Uterine smooth muscle cell (primary cell): ENCODE data around the gene PDE4D. TPM values are rescaled to one million over a fixed set of nuclear protein-coding genes. Genes with fewer than 3 reads are reported as not detected.

ENCODE experiments used
- total RNA-seq: library from RNA; depleted of rRNA; stranded (reverse); fragments of >200 nt; gene quantifications from 2 replicates; pipeline ENCODE4 v1.2.3, GENCODE V29; 2014

PDE4D gene
- total RNA-seq: 25.6 and 36.6 TPM in 2 replicates

DNA sequence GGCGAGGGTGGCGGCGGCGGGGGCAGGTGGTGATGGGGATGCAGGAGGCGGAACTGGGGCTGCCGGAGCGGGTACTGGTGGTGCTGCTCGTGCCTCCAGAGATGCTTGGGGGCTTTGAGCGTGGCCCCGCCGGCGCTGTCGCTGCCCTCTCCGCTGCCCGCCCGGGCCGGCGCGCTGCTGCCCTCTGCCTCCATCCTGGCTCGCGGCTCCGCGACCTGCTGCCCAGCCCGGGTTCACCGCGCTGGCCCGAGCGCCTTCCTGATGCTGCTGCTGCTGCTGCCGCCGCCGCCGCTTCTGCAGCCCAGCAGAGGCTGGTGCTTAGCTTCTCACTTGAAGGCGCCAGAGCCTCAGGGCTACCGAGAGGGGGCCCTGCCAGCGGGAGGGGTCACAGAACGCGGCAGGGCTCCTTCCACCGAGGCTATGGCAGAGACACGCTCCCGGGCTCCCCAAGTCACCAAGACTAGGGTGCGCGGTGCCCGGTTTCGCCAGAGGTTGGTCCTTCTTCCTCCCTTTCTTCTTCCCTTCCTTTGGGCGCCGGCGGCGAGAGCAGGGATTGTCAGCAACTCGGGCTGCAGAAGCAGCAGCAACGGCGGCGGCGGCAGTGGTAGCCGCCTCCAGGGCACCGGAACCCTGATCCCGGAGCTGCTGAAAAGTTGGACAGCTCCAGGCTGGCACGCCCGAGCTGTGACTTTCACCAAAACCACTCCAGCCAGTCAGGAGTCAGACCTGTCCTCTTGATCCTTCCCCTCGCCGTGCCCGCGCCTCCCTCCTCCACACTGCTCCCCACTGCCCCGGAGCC, at the start of gene PDE4D:
TSS of gene PDE4D (minus strand) at position 298 of the 799 bp plus-strand sequence.

